Lower leg skin (tissue), 4 donors: ENCODE measurements around the gene EPHA1. TPM values are rescaled to one million over a fixed set of nuclear protein-coding genes. Genes with fewer than 3 reads are reported as not detected.

ENCODE experiments used
- DNase-seq, 2 donors: peaks; one replicate each; pipeline ENCODE4 v3.0.0-alpha.2; 2019; ENCODE audit warnings: low spot score in 2 of 2
- H3K4me3 ChIP-seq: fragments of 200-600 bp; sonication (generic); 2 replicates; pipeline ENCODE4 v1.5.1; 2017; ENCODE audit warnings: mild to moderate bottlenecking, low read depth; ENCODE audit not compliant: poor library complexity, severe bottlenecking
- CTCF ChIP-seq, 3 donors: fragments of 450-650 bp; IDR thresholded peaks; one replicate each; pipeline ENCODE4 v1.5.1; 2016; ENCODE audit warnings: antibody characterized with exemption in 3 of 3, mild to moderate bottlenecking in 3 of 3, moderate library complexity in 2 of 3
- POLR2A ChIP-seq, 2 donors: fragments of 450-650 bp; IDR thresholded peaks; one replicate each; pipeline ENCODE4 v1.6.1; 2016 to 2017; ENCODE audit warnings: antibody characterized with exemption in 2 of 2, mild to moderate bottlenecking in 1 of 2, moderate library complexity in 1 of 2
- whole genome bisulfite sequencing, 2 donors: methylation state at CpG; one replicate each; pipeline ENCODE4 v1.1.5; 2018; 5-methylcytosine and 5-hydroxymethylcytosine counted together
- intact Hi-C: fragments of 100-400 bp; cut with DNase I; formaldehyde crosslinking; loops from one replicate; pipeline ENCODE4 v1.15.0; 2023; ENCODE audit warnings: low total_unique reads
- total RNA-seq, 4 donors: library from RNA; depleted of rRNA; stranded (reverse); fragments of >200 nt; gene quantifications; one replicate each; pipeline ENCODE4 v1.1.0, GENCODE V29; 2016

EPHA1 gene
- total RNA-seq, 4 donors from 2014 or later: 51.7 to 94.5 (median 64.2) TPM

GRCh38 chr7:143454091-143454680 lies 45.5 kb upstream of the EPHA1 start:
- TF ChIP-seq POLR2A (IDR thresholded peaks at IDR 0.05): no peak
- no peak for TF ChIP-seq CTCF (IDR thresholded peaks at IDR 0.05)
- intact Hi-C loops: no loop called here
- no peak overlapping the region for H3K4me3 ChIP-seq
- no peak for DNase-seq
- WGBS, 2 donors: 26% methylated on average over 1 of the region's 1 CpG

- TF ChIP-seq CTCF (IDR thresholded peaks at IDR 0.05) (no peak), POLR2A (IDR thresholded peaks at IDR 0.05) (no peak)
- WGBS, 2 donors: 80 to 82% methylated on average over 2 of the region's 2 CpGs
Measured at GRCh38 chr7:143452495-143452894, 43.8 kb upstream of the EPHA1 start.

GRCh38 chr7:143451746-143452145 lies 43.1 kb upstream of the EPHA1 start:
- intact Hi-C loops: no loop called here

More at GRCh38 chr7:143452495-143452894, 43.8 kb upstream of the EPHA1 start:
- no peak overlapping the region for H3K4me3 ChIP-seq
- DNase-seq: no peak
- intact Hi-C loops: no loop called here

GRCh38 chr7:143451122-143451521 lies 42.5 kb upstream of the EPHA1 start:
- H3K4me3 ChIP-seq: no peak overlapping the region
- intact Hi-C loops: no loop called here
- DNase-seq: no peak
- TF ChIP-seq CTCF (IDR thresholded peaks at IDR 0.05) (no peak), POLR2A (IDR thresholded peaks at IDR 0.05) (no peak)

More at GRCh38 chr7:143451746-143452145, 43.1 kb upstream of the EPHA1 start:
- no peak overlapping the region for H3K4me3 ChIP-seq
- no peak for TF ChIP-seq CTCF (IDR thresholded peaks at IDR 0.05)
- TF ChIP-seq POLR2A (IDR thresholded peaks at IDR 0.05): no peak
- DNase-seq: no peak
- 82 to 96% methylated on average over 1 of the region's 1 CpG for WGBS, 2 donors

GRCh38 chr7:143449793-143450192 lies 41.1 kb upstream of the EPHA1 start:
- DNase-seq: no peak
- TF ChIP-seq POLR2A (IDR thresholded peaks at IDR 0.05) (no peak), CTCF (IDR thresholded peaks at IDR 0.05) (no peak)
- H3K4me3 ChIP-seq: no peak overlapping the region
- intact Hi-C loops: no loop called here
- 75% methylated on average over 3 of the region's 3 CpGs for WGBS, 2 donors

GRCh38 chr7:143448429-143448828 lies 39.8 kb upstream of the EPHA1 start:
- intact Hi-C loops: no loop called here
- 86 to 92% methylated on average over 5 of the region's 5 CpGs for WGBS, 2 donors
- no peak for DNase-seq
- H3K4me3 ChIP-seq: no peak overlapping the region
- TF ChIP-seq CTCF (IDR thresholded peaks at IDR 0.05): no peak
- no peak for TF ChIP-seq POLR2A (IDR thresholded peaks at IDR 0.05)
